ENCODE measurements around the gene FAM117B.

FAM117B gene

GRCh38 chr2:202750763-202751427 lies 116.1 kb downstream of the FAM117B start:
- no peak for DNase-seq
- H3K27ac ChIP-seq (ENCODE audit: insufficient read depth, low read length, poor library complexity, severe bottlenecking) = no peak overlapping the region
- H3K4me1 ChIP-seq (ENCODE audit: control insufficient read depth, insufficient read depth, low read length, poor library complexity, severe bottlenecking) = no peaks in the 10 kb centered on the region
- no peaks in the 10 kb centered on the region for H3K36me3 ChIP-seq (ENCODE audit: control insufficient read depth, insufficient read depth, low read length)
- no peaks in the 10 kb centered on the region for H3K9me3 ChIP-seq (ENCODE audit: control insufficient read depth, low read length)
- no peaks in the 10 kb centered on the region for H3K27me3 ChIP-seq (replicated peaks; ENCODE audit: control insufficient read depth, insufficient read depth, low read length, poor library complexity, severe bottlenecking)
- no peak overlapping the region for H3K4me3 ChIP-seq (ENCODE audit: insufficient read depth, low read depth, low read length, poor library complexity, severe bottlenecking)

- Histone ChIP-seq H3K9me3 (ENCODE audit: control insufficient read depth, low read length) (no peaks in the 10 kb centered on the region), H3K4me1 (ENCODE audit: control insufficient read depth, insufficient read depth, low read length, poor library complexity, severe bottlenecking) (no peaks in the 10 kb centered on the region), H3K27ac (ENCODE audit: insufficient read depth, low read length, poor library complexity, severe bottlenecking) (no peak overlapping the region), H3K4me3 (ENCODE audit: insufficient read depth, low read depth, low read length, poor library complexity, severe bottlenecking) (no peak overlapping the region), H3K36me3 (ENCODE audit: control insufficient read depth, insufficient read depth, low read length) (peaks cover 7% of the 10 kb centered on the region), H3K27me3 (replicated peaks; ENCODE audit: control insufficient read depth, insufficient read depth, low read length, poor library complexity, severe bottlenecking) (no peaks in the 10 kb centered on the region)
- no peak for DNase-seq
Measured at GRCh38 chr2:202752071-202752470, 117.3 kb downstream of the FAM117B start.

GRCh38 chr2:202754936-202755335 lies 120.2 kb downstream of the FAM117B start:
- DNase-seq = no peak
- H3K4me3 ChIP-seq (ENCODE audit: insufficient read depth, low read depth, low read length, poor library complexity, severe bottlenecking) = no peak overlapping the region
- H3K9me3 ChIP-seq (ENCODE audit: control insufficient read depth, low read length) = no peaks in the 10 kb centered on the region
- H3K27ac ChIP-seq (ENCODE audit: insufficient read depth, low read length, poor library complexity, severe bottlenecking) = no peak overlapping the region
- H3K4me1 ChIP-seq (ENCODE audit: control insufficient read depth, insufficient read depth, low read length, poor library complexity, severe bottlenecking) = no peaks in the 10 kb centered on the region
- H3K36me3 ChIP-seq (ENCODE audit: control insufficient read depth, insufficient read depth, low read length) = peaks cover 13% of the 10 kb centered on the region
- no peaks in the 10 kb centered on the region for H3K27me3 ChIP-seq (replicated peaks; ENCODE audit: control insufficient read depth, insufficient read depth, low read length, poor library complexity, severe bottlenecking)

- Histone ChIP-seq H3K27me3 (replicated peaks; ENCODE audit: control insufficient read depth, insufficient read depth, low read length, poor library complexity, severe bottlenecking) (no peaks in the 10 kb centered on the region), H3K4me1 (ENCODE audit: control insufficient read depth, insufficient read depth, low read length, poor library complexity, severe bottlenecking) (no peaks in the 10 kb centered on the region), H3K4me3 (ENCODE audit: insufficient read depth, low read depth, low read length, poor library complexity, severe bottlenecking) (no peak overlapping the region), H3K27ac (ENCODE audit: insufficient read depth, low read length, poor library complexity, severe bottlenecking) (no peak overlapping the region), H3K36me3 (ENCODE audit: control insufficient read depth, insufficient read depth, low read length) (peaks cover 13% of the 10 kb centered on the region), H3K9me3 (ENCODE audit: control insufficient read depth, low read length) (no peaks in the 10 kb centered on the region)
- DNase-seq = no peak
Measured at GRCh38 chr2:202756598-202756997, 121.8 kb downstream of the FAM117B start.

- Histone ChIP-seq H3K4me3 (ENCODE audit: insufficient read depth, low read depth, low read length, poor library complexity, severe bottlenecking) (no peak overlapping the region), H3K27ac (ENCODE audit: insufficient read depth, low read length, poor library complexity, severe bottlenecking) (no peak overlapping the region), H3K4me1 (ENCODE audit: control insufficient read depth, insufficient read depth, low read length, poor library complexity, severe bottlenecking) (no peaks in the 10 kb centered on the region), H3K27me3 (replicated peaks; ENCODE audit: control insufficient read depth, insufficient read depth, low read length, poor library complexity, severe bottlenecking) (no peaks in the 10 kb centered on the region), H3K36me3 (ENCODE audit: control insufficient read depth, insufficient read depth, low read length) (peaks cover 13% of the 10 kb centered on the region), H3K9me3 (ENCODE audit: control insufficient read depth, low read length) (no peaks in the 10 kb centered on the region)
- no peak for DNase-seq
Measured at GRCh38 chr2:202757339-202757738, 122.6 kb downstream of the FAM117B start.

GRCh38 chr2:202758128-202758527 lies 123.4 kb downstream of the FAM117B start:
- Histone ChIP-seq H3K36me3 (ENCODE audit: control insufficient read depth, insufficient read depth, low read length) (peaks cover 13% of the 10 kb centered on the region), H3K9me3 (ENCODE audit: control insufficient read depth, low read length) (no peaks in the 10 kb centered on the region), H3K27ac (ENCODE audit: insufficient read depth, low read length, poor library complexity, severe bottlenecking) (no peak overlapping the region), H3K27me3 (replicated peaks; ENCODE audit: control insufficient read depth, insufficient read depth, low read length, poor library complexity, severe bottlenecking) (no peaks in the 10 kb centered on the region), H3K4me1 (ENCODE audit: control insufficient read depth, insufficient read depth, low read length, poor library complexity, severe bottlenecking) (no peaks in the 10 kb centered on the region), H3K4me3 (ENCODE audit: insufficient read depth, low read depth, low read length, poor library complexity, severe bottlenecking) (no peak overlapping the region)
- no peak for DNase-seq

- H3K27ac ChIP-seq (ENCODE audit: insufficient read depth, low read length, poor library complexity, severe bottlenecking) = no peak overlapping the region
- peaks cover 13% of the 10 kb centered on the region for H3K36me3 ChIP-seq (ENCODE audit: control insufficient read depth, insufficient read depth, low read length)
- H3K9me3 ChIP-seq (ENCODE audit: control insufficient read depth, low read length) = no peaks in the 10 kb centered on the region
- no peak for DNase-seq
- H3K27me3 ChIP-seq (replicated peaks; ENCODE audit: control insufficient read depth, insufficient read depth, low read length, poor library complexity, severe bottlenecking) = no peaks in the 10 kb centered on the region
- no peak overlapping the region for H3K4me3 ChIP-seq (ENCODE audit: insufficient read depth, low read depth, low read length, poor library complexity, severe bottlenecking)
- H3K4me1 ChIP-seq (ENCODE audit: control insufficient read depth, insufficient read depth, low read length, poor library complexity, severe bottlenecking) = no peaks in the 10 kb centered on the region
Measured at GRCh38 chr2:202758604-202759003, 123.8 kb downstream of the FAM117B start.

GRCh38 chr2:202760848-202761247 lies 126.1 kb downstream of the FAM117B start:
- Histone ChIP-seq H3K4me3 (ENCODE audit: insufficient read depth, low read depth, low read length, poor library complexity, severe bottlenecking) (no peak overlapping the region), H3K9me3 (ENCODE audit: control insufficient read depth, low read length) (no peaks in the 10 kb centered on the region), H3K4me1 (ENCODE audit: control insufficient read depth, insufficient read depth, low read length, poor library complexity, severe bottlenecking) (no peaks in the 10 kb centered on the region), H3K27me3 (replicated peaks; ENCODE audit: control insufficient read depth, insufficient read depth, low read length, poor library complexity, severe bottlenecking) (no peaks in the 10 kb centered on the region), H3K27ac (ENCODE audit: insufficient read depth, low read length, poor library complexity, severe bottlenecking) (no peak overlapping the region), H3K36me3 (ENCODE audit: control insufficient read depth, insufficient read depth, low read length) (peaks cover 18% of the 10 kb centered on the region)
- no peak for DNase-seq

GRCh38 chr2:202762556-202762955 lies 127.8 kb downstream of the FAM117B start:
- DNase-seq = no peak
- Histone ChIP-seq H3K36me3 (ENCODE audit: control insufficient read depth, insufficient read depth, low read length) (peaks cover 15% of the 10 kb centered on the region), H3K27ac (ENCODE audit: insufficient read depth, low read length, poor library complexity, severe bottlenecking) (no peak overlapping the region), H3K9me3 (ENCODE audit: control insufficient read depth, low read length) (no peaks in the 10 kb centered on the region), H3K4me3 (ENCODE audit: insufficient read depth, low read depth, low read length, poor library complexity, severe bottlenecking) (no peak overlapping the region), H3K4me1 (ENCODE audit: control insufficient read depth, insufficient read depth, low read length, poor library complexity, severe bottlenecking) (no peaks in the 10 kb centered on the region), H3K27me3 (replicated peaks; ENCODE audit: control insufficient read depth, insufficient read depth, low read length, poor library complexity, severe bottlenecking) (no peaks in the 10 kb centered on the region)

- Histone ChIP-seq H3K36me3 (ENCODE audit: control insufficient read depth, insufficient read depth, low read length) (peaks cover 8% of the 10 kb centered on the region), H3K27me3 (replicated peaks; ENCODE audit: control insufficient read depth, insufficient read depth, low read length, poor library complexity, severe bottlenecking) (no peaks in the 10 kb centered on the region), H3K4me3 (ENCODE audit: insufficient read depth, low read depth, low read length, poor library complexity, severe bottlenecking) (no peak overlapping the region), H3K27ac (ENCODE audit: insufficient read depth, low read length, poor library complexity, severe bottlenecking) (no peak overlapping the region), H3K4me1 (ENCODE audit: control insufficient read depth, insufficient read depth, low read length, poor library complexity, severe bottlenecking) (no peaks in the 10 kb centered on the region), H3K9me3 (ENCODE audit: control insufficient read depth, low read length) (no peaks in the 10 kb centered on the region)
- no peak for DNase-seq
Measured at GRCh38 chr2:202763916-202764315, 129.1 kb downstream of the FAM117B start.
